ENCODE results near the gene ASTN2. TPM values are rescaled to one million over a fixed set of nuclear protein-coding genes. Genes with fewer than 3 reads are reported as not detected.

ASTN2 gene
- total RNA-seq, 1 donor from 2014 or later: 4.4 TPM

DNA sequence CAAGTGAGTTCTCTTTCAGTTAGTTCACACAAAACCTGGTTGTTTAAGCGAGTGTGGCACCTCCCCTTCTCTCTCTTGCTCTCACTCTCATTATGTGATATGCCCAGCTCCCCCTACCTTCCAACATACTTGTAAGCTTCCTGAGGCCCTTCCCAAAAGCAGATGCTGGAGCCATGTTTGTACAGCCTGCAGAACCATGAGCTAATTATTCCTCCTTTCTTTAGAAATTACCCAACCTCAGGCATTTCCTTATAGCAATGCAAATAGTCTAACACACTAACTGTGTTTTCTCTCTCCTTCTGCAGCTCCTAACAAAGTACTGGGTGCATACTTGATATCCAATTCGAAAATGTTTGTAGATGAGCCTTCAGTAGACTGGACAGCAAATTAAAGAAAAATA, 665.1 kb downstream of the ASTN2 start:
- DNase-seq (ENCODE audit: low spot score): no peak

DNA sequence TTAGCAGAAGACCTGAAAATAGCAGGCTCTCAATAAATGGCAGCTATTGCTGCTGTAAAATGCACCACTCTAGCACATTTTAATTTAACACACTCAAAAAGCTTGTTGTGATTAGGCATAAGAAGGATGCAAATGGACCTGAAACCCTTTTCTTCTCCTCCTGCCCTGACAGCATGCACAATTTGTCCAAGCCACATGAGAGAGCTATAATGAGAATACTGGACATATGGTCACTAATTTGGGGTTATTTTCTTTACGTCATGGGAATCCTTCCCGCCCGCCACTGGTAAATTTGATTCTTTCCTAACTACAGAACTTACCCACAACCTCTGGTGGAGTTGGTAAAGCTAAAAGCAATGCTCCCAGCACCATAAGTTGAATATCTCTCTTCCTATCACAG, 665.7 kb downstream of the ASTN2 start:
- DNase-seq (ENCODE audit: low spot score): no peak

DNA sequence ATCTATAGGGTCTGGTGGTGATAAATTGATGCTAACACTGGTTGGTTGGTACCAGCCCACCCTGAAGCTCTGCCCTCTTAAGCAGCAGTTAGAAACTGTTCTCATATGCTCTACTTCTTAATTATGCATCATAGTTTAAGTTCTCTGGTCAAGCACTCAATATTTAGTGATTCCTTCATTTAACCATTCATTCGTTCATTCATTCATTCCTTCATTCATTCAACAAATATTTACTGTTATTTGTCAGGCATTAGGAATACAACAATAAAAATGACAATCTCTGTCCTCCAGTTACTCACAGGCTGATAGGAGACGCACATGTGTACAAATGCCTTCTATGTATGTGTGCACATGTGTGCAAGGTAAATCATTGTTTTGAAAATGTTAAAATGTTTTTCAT, 673.1 kb downstream of the ASTN2 start:
- no peak for DNase-seq (ENCODE audit: low spot score)

GRCh38 chr9:116741086-116741740, 673.6 kb downstream of the ASTN2 start:
- DNase-seq (ENCODE audit: low spot score): no peak

GRCh38 chr9:116737152-116737546, 677.7 kb downstream of the ASTN2 start:
- DNase-seq (ENCODE audit: low spot score): peak; percentile 69

GRCh38 chr9:116736399-116737151, 678.3 kb downstream of the ASTN2 start:
- no peak for DNase-seq (ENCODE audit: low spot score)

DNA sequence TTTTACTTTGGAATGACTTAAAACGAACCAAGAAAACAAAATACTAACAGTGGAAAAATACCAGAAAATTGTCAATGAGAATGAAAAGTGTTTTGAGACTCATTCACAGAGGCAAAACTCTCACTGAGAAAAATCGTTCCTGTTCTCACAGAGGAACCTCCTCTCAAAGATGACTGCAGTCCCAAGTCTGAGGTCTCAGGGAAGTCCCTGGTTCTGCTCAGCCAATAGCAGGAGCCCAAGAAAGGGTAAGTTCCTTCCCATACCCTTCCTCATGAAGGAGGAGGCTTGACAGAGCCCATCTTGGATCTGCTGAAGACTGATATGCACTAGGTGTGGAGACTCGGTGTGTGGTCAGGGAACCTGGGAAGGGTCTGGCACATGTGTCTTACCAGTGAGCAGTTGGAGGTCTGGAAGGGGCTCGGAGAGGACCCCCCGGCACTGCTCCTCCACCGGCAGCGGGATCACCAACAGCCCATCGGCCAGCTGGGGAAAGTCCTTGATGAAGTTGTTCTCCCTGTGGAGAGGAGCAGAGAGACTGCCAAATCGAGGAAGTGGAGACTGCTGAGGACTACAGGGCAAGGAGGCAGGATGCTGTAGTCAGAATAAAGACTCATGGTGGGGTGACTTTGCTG, 681.7 kb downstream of the ASTN2 start:
- DNase-seq (ENCODE audit: low spot score): no peak

DNA sequence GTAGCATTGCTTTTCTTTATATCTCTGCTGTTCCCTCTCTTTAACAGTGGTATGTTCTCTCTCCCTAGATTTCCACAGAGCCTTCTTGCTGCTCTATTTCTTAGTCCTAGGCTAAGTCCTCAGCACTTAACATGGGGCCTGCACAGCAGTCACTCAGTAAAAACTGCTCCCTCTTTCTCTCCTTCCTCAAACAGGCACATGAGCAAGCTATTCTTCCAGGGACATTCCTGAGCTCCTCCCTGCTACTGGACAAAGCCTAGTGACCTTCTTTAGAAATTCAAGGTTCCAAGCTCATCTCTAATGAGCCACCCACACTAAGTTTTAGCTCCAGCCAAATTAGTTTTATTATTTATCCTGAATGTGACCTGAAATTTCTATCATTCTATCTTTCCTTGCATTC, 688.3 kb downstream of the ASTN2 start:
- DNase-seq (ENCODE audit: low spot score): no peak

DNA sequence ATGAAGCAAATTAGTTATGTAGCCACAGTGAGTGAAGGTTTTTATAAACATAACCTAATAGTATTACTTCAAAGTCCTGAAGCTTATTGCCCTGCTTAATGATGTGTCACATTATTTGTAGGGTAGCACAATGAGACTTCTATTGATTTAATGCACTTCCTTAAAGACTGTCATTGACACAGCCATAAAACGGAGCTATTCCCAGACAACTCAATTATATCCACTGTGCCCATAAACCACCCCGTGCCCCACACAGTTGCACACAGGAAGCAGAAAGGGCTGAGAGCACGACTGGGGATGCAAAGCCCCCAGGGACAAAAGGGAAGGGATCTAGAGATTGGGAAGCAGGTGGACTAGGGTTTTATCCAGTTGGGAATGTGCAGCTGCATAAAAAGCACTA, 690.7 kb downstream of the ASTN2 start:
- no peak for DNase-seq (ENCODE audit: low spot score)

- DNase-seq (ENCODE audit: low spot score): no peak
These were observed 692.9 kb downstream of the ASTN2 start for GRCh38 chr9:116721944-116722343.

DNA sequence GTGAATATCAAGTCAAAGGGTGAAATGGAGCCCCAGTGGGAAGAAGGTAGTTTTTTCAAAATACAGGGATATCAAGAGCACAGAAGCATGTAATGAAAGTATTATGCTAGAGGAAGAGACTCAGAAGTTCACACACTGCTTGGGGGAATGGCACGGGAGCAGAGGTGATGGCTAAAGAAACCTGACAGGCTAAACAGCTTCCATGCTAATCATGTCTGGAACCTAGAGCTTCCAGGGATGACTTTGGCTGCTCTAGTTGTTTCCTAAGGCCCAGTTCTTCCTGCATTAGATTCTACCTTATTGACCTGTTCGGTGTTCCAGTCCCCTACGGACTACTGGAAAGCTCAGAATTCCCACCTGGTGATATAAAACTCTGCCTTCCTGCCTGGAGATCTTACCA, 693.4 kb downstream of the ASTN2 start:
- no peak for DNase-seq (ENCODE audit: low spot score)

GRCh38 chr9:116720111-116720510, 694.7 kb downstream of the ASTN2 start:
- no peak for DNase-seq (ENCODE audit: low spot score)

GRCh38 chr9:116718111-116718510, 696.7 kb downstream of the ASTN2 start:
- no peak for DNase-seq (ENCODE audit: low spot score)

DNA sequence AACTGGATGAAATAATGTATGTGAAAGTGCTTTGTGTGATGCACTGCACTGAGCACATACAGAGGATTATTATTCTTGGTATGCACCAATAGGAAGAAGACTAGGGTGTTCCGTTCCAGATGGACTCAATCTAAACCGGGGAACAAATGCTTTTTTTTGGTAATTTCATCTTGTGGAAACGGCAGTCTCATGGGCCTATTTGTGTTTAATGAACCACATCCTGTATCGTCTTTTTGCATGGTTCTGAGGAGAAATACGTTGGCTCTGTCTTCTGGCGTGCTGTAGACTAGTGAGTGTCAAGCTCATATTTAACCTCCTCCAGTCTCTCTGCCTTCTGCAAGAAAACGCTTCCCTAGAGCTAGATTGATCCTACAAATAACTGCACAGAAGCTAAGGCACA, 697.7 kb downstream of the ASTN2 start:
- DNase-seq (ENCODE audit: low spot score): no peak

DNA sequence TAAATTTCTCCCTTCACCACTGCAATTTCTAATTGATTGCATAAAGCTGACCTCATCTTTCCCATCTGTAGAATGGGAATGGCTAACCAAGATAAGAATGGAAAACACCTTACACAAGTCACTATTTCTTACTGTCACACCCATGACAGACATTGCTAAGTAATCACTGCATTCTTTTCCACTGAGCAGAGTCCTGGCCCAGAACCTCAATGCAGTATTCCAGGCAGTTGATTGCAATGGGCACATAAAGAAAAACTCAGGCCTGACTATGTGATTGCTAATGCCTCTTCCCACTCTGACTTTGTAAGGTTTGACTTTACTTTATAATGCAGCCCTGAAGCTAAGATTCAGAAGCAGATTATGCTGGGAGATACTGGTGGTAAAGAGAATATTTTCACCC, 698.4 kb downstream of the ASTN2 start:
- no peak for DNase-seq (ENCODE audit: low spot score)

- no peak for DNase-seq (ENCODE audit: low spot score)
These were observed 699.1 kb downstream of the ASTN2 start for GRCh38 chr9:116715751-116716150.

- no peak for DNase-seq (ENCODE audit: low spot score)
These were observed 701.6 kb downstream of the ASTN2 start for GRCh38 chr9:116713271-116713670.

GRCh38 chr9:116712781-116713180, 702.1 kb downstream of the ASTN2 start:
- no peak for DNase-seq (ENCODE audit: low spot score)

- DNase-seq (ENCODE audit: low spot score): no peak
These were observed 708.3 kb downstream of the ASTN2 start for GRCh38 chr9:116706310-116707290.

DNA sequence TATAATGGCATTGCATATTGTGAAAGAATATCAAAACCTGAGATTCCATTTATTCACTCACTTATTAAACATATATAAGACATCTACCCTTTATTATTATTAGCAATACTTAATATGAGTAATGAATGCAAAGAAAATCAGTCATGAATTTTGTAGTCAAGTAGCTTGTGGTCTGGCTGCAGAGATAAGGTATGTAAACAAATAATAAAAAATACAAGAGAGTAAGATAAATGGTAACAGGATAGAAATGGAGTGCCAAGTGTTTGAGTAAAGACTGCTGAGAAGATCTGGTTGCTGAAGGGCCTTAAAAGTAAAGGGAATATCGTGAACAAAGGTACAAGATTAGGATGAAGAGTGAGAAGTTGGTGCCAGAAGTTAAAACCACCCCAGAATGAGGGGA, 709.3 kb downstream of the ASTN2 start:
- DNase-seq (ENCODE audit: low spot score): no peak

- DNase-seq (ENCODE audit: low spot score): no peak
These were observed 710.4 kb downstream of the ASTN2 start for GRCh38 chr9:116704470-116704869.

- DNase-seq (ENCODE audit: low spot score): no peak
These were observed 711.2 kb downstream of the ASTN2 start for GRCh38 chr9:116703634-116704033.

Measured in mucosa of gallbladder (tissue), 1 donor.